Medulla oblongata (tissue), 1 donor: ENCODE measurements around the gene CUX1.
"Not testable (repeated sequence)": the region's sequence is repeated elsewhere in the genome, so short reads cannot be mapped to it uniquely, and the experiment has no call there.

Source experiments
- DNase-seq: peaks from one replicate; pipeline ENCODE4 v3.0.0-alpha.2; 2015; ENCODE audit errors: extremely low spot score

Gene CUX1

DNA sequence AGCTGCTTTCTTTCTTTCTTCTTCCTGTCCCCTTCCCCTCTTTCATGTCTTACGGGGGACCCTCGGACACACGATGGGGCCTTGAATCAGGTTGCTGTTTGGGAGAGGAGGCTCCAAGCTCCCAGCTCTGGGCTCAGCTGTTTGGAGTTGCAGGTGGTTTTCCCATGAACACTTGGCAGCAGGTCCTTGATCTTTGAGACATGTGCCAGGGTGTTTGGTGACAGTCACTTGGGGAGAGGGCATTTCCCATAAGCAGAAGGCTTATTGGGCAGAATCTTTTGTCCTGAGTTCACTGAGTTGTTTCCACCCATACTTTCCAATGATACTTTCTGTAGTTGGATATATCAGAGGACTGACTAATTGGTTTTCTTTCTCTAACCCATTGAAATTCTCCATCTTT is 364.6 kb downstream of the CUX1 start:
- DNase-seq: no peak

DNA sequence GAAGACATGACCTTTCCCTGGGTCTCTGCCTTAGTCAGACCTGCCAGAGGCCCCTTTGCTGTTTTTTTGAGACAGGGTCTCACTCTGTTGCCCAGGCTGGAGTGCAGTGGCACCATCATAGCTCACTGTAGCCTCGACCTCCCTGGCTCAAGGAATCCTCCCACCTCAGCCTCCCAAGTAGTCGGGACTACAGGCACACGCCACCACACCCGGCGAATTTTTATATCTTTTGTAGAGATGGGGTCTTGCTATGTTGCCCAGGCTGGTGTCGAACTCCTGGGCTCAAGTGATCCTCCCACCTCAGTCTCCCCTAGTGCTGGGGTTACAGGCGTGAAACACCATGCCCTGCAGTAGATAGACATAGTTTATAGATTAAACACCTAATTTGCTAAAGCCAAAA is 366.4 kb downstream of the CUX1 start:
- DNase-seq: not testable (repeated sequence)

DNA sequence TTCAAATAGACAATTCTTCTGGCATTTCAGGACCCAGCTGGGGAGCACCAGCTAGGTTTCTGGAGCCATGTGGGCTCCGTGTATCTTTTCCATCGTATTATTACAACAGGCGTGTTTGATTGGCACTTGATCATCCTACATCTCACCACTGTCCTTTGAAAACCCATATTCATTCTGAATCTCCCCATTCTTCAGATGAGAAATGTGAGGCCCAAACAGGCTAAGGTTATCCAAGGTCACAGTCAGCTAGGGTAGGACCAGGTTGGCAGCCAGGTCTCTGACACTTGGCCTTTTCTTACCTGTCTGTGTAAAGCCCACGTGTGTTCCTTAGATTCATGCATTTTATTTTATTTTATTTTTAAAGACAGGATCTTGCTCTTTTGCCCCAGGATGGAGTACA is 366.9 kb downstream of the CUX1 start:
- no peak for DNase-seq

DNA sequence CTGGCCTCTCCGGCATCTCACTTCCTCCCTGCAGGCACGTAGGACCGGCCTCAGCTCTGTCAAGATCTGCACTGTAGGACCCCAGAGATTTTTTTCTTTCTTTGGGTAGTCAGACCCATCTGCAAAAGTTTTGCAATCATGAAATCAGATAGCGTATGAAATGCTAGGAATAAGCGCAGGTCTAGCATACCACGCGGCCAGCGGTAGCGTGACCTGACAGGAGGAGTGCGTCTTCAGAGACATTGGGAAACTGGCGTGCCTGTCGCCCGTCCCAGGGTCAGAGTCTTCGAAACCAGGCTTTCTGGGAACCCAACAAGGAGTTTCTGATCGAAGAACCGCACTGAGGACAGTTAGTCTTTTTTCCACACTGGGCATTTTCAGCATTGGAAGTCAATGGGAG is 368.4 kb downstream of the CUX1 start:
- no peak for DNase-seq

DNA sequence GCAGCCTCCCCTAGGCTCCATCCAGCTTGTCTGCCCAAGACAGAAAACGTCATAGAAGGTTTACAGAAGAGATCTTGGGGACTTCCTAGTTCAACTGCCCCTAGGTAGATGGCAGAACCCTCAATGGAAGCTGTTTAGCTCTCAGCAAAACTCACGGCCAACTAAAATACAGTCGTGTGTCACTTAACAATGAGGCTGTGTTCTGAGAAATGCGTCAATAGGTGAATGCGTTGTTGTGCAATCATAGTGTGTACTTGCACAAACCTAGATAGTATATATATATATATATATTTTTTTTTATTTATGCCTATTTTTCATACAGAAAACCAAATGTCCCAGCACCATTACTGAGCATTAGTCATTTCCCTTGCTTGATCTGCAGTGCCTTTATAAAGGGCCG is 368.9 kb downstream of the CUX1 start:
- DNase-seq: no peak

DNA sequence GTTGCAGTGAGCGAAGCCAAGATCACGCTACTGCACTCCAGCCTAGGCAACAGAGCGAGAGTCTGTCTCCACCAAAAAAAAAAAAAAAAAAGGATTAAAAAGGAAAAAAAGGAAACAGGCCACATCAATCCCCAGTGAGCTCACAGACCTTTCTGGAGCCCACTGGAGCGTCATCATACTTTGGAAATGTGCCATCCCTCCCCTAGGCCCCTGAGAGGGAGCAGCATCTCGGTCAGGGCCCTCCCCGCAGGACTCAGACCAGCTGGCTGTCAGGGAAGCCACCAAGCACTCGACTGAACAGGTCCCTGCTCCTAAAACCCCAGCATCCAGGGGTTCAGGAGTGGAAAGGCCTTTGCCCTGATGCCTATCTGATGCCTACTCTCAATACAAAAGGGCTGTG is 371.3 kb downstream of the CUX1 start:
- no peak for DNase-seq

DNA sequence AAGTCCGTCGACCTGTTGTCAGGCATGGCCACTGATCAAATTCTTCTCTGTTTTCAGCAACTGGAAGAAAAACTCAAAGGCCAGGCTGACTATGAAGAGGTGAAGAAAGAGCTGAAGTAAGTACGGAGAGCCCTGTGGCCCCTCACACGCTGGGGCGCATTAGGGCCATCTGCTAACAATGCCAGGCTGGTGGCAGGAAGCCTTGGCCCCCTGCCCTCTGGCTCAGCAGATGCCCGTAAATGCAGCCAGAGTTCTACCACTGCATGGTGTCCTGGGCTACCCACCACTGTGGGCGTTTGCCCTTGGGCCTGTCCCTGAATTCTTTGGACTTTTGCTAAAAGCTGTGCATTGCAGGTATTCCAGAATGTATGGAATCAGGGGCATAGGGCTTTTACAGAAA is 372.3 kb downstream of the CUX1 start:
- no peak for DNase-seq

DNA sequence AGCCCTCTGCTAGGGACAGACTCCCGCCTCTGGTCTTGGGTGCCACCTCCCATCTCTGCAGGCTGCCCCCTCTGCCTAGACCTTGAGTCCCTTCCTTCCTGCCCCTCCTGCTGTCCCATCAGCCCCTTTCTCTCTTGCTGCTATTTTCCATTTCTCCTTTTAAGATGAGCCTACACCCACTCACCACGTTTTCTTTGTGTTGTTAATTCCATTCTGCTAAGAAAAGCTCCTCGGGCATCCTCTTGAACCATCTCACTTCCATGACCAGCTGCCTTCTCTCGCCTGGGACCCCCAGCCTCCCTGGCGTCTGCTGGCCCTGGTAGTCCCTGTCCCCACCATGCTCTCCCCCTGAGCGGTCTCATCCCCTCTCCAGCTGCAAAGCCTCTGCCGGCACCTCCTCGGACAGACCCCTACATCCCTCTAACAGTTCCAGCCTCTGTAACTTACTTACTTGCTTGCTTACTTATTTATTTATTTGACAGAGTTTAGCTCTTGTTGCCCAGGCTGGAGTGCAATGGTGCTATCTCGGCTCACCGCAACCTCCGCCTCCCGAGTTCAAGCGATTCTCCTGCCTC is 373.4 kb downstream of the CUX1 start:
- DNase-seq: no peak

DNA sequence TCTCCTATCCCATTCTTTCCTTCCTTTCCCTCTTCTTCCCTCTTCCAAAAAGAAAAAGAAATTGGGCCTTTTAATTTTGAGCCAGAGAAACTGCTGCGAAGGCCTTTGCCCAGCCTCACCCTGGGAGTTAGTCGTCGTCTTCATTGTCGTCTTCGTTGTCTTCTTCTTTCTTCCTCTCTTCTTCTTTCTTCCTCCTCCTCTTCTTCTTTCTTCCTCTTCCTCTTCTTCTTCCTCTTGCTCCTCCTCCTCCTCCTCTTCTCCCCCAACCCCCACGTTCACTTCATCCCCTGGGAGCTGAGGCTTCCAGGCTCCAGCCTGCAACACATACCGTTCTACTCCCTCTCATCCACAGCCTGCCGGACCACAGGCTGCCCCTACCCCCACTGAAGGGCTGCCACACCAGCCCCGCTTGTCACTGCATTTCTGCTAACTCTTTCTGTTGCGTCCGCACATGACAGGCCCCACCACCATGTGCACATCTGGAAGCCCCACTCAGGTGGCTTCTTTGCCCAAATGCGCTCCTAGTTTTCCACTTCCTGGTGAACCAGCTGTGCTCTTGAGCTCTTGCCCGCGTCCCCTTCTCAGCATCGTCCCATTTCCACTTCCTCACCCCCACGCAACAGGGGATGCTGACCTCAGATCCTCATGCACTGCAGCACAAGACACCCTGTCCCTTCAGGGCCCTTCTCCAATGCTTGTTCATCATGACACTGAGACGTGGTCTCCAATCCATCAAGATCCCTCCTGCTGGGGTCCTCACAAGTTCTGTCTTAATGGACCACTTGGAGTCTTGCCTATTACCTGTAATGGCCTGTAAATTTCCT is 374.3 kb downstream of the CUX1 start:
- DNase-seq: no peak

DNA sequence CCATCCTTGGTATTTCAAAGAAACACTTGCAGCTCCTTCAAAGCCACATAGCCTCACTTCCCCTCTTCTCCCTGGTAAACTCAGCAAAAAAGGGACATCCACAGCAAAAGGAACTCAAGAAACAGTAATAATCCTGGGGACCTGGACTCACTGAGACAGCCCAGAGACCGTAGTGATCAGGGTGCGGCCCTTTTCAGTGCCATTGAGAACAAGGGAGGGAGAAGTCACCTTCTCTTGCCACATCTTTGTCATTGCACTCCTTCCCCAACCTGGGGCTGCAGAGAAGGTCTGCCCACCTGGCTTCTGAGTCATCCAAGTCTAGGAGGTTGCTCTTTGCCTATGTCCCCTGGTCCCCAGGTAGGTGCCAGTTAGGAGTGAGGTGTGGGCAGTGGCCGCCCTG is 375.4 kb downstream of the CUX1 start:
- no peak for DNase-seq

DNA sequence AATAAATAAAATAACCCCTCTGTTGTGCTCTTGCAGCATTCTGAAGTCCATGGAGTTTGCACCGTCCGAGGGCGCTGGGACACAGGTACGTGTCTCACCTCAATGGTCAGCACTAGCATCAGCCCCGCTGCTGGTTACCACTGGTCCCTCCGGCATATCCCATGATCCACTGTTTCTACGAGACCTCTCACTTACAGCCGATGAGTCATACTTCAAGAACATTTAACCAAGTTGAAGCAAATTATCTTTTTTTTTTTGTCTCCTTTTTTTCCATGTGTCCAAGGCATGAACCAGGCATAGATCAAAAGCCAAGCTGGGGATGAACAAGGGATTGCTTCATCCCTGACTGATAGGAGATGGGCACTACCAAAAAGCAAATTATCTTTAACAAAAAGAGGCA is 376.4 kb downstream of the CUX1 start:
- no peak for DNase-seq

DNA sequence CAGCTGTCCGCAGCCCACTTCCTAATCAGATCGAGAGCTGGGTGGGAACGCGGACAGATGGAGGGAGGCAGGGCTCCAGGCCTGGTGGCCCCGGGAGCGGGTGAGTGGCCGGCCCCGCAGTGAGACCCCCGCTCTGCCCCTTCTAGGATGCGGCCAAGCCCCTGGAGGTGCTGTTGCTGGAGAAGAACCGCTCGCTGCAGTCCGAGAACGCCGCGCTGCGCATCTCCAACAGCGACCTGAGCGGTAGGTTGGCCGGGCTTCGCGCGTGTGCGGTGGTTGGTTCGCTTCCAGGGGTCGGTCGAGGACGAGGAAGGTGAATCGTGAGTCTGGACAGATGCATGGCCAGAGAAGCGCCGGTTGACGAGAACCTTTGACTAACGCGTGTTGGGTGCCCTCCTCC is 377.9 kb downstream of the CUX1 start:
- no peak for DNase-seq

DNA sequence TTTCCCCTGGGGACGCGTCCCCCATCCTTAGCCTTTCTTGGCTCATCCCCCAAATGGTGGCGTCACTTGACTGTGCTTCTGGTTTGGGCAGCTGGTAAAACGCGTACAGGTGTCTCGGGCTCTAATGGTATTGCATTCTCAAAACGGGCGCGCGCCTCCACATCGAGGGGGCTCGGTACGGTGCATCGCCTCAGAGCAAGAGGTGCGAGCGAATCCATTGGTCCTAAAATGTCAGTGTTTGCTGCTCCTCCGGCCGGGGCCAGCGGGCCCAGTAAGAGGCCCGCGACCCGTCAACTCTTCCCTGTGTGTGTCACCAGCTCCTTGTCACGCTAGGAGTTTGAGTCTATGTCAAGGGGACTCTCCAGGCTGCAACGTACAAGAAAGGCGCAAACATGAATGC is 378.6 kb downstream of the CUX1 start:
- DNase-seq: no peak

DNA sequence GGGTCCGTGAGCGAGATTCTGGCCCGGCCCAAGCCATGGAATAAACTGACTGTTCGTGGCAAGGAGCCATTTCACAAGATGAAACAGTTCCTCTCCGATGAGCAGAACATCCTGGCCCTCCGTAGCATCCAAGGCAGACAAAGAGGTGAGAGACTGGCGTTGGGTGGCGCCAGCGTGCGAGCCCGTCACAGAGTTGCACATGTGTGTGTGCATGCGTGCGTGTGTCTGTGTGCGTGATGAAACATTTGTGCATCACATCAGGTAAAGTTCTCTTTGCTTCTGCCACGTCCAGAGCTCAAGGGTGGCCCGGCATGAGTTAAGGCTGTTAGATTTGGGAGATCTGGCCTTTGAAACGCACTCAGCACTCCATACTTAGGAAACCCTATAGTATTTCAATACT is 379.7 kb downstream of the CUX1 start:
- no peak for DNase-seq

DNA sequence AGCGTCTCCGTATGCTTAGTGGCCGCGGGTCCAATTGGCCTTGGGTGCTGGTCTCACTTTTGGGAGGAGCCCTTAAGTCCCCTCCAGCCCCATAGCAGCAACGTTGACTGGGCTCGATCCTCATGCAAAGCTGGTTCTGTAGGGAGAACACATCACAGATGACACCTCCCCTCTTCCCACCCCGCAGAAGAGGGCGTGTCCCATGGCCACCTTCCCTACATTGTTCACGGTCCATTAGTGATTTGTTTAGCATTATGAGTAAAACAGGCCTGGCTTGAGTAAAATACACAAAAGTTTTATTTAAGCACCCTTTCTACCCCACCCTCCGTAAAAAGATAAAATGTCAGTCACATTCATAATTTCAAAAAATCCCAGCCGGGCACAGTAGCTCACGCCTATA is 380.2 kb downstream of the CUX1 start:
- no peak for DNase-seq

DNA sequence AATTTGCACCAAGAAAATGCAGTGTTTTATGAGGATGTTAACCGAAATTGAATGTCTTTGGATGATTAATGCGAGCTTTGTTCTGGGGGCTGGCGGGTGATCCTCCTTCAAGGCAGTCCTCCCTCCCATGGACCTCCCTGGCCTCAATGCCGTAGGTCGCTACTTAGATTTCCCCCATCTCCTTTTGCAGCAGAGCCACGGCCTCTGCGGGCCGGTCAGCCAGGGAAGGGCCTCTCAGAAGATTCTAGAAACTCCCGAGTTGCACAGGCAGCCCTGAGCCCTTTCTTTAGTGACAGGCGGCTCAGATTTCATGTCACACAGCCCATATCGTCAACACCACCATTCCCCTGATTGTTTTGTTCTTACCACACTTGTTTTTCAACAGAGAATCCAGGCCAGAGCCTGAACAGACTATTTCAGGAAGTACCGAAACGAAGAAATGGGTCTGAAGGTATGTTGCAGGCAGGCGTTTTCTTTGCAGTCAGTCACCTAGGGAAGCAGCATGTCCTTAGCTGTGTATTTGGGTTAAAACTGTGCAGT is 381.1 kb downstream of the CUX1 start:
- DNase-seq: no peak

DNA sequence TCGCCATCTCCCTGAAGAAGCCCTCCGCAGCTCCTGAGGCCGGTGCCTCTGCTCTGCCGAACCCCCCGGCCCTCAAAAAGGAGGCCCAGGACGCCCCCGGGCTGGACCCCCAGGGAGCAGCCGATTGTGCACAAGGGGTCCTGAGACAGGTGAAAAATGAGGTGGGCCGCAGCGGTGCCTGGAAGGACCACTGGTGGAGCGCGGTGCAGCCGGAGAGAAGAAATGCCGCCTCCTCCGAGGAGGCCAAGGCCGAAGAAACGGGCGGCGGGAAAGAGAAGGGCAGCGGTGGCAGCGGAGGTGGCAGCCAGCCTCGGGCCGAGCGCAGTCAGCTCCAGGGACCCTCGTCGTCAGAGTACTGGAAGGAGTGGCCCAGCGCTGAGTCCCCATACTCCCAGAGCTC is 384.1 kb downstream of the CUX1 start:
- no peak for DNase-seq

DNA sequence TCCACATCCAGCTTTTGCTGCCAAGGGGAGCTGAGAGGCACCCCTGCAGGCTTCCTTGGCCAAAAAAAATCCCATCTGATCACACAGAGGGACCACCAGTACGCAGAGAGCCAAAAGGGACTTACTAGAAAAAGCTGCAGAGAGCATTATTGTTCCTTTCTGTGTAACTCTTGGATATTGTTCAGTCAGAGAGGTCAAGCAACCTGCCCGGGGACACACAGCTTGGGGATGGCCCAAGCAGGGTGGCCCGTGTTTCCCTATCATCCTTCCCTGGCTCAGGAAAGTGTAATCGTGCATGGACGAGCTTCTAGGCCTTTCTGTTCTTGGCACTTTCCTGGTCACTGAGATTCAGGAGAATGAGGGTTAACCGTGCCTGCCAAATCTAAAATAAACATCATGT is 385.1 kb downstream of the CUX1 start:
- DNase-seq: no peak

DNA sequence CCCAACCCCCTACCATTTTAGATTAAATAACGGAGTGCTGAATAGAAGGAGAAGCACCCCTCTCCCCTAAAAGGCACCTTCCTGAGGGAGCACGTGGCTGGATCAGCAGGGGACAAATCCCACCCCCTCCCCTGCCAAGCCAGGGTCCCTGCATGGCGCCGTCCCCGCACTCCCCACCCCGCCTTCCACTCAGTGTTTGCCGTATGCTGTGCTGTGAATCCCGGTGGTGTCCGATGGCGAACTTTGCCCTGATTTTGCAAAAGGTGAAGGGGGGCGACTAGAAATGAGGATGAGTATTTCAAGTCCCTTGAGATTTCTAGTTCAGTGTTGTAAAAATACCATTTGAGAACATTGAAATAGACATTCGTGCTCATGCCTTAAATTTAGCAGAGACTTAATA is 385.8 kb downstream of the CUX1 start:
- DNase-seq: no peak

DNA sequence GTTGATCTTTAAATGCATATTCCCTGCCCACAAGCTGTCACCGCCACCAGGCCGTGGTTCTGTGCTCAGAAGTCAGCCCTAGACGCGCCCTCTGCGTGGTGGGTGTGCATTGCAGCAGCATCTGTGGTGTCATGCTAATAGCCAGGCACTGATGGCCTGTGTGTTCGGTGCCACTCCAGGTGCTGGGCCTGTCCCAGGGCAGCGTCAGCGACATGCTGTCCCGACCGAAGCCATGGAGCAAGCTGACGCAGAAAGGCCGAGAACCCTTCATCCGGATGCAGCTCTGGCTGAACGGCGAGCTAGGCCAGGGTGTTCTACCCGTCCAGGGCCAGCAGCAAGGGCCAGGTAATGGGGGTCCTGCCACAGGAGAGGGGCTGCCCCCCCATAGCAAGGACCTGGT is 386.8 kb downstream of the CUX1 start:
- DNase-seq: no peak

DNA sequence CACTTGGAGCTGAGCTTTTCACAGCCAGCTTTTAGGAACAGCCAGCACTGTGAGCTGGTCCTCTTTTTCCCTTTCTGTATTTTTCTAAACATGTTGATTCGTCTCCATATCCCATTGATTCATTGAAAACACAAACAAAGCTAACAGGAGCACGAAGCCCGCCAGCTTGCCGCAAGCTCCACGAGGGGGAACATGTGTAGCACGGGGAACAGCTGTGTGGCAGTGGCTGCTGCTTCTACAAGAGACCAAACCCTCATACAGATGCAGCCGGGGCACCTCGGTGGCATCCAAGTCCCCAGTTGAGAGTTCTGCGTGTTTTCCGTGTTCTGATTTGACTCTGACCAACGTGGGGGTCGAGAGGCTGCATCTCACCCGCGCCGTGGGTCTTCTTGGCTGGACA is 388.5 kb downstream of the CUX1 start:
- no peak for DNase-seq

DNA sequence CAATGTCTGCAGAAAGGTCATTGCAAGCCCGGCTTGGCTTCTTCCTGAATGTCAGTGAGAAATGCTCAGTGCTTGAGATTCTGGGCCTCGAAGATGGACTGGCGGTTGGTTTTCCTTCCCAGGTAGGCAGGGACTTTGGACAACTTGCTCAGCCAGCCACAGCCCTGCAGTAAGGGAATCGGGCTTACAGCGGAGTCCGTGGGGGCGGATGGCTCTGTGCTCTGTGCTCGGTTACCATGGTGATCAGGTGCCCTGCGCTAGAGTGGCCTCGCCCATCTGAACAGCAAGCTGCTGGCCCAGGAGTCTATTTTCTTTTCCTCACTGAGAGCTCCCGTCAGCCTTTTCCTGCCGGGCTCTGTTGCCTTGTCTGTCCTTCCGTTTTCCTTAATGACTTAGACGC is 391.4 kb downstream of the CUX1 start:
- no peak for DNase-seq

DNA sequence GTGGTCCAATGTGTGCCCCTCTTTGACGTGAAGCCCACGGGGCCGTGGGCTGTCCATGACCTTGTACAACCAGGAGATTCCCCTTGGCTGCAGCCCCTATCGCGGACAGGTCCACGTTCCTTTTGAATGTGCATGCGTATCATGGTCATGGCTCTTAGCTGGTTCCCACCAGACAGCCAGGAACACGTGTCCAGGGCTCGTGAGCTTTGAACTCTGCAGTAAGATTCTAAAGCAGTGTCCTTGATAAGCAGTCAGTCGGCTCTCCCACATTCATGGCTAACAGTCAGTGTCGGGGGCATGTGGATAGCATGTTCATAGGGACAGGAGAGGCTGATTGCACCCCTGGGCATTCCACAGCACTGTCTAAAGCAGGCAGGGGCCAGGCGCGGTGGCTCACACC is 393.4 kb downstream of the CUX1 start:
- DNase-seq: no peak
